Mesodermal cell (in vitro differentiated cells): ENCODE measurements around the gene KDM6A.

Experiments
- H3K27ac ChIP-seq: 2 replicates; pipeline ENCODE4 v1.7.0; 2013; ENCODE audit warnings: mild to moderate bottlenecking, low read depth, low read length, moderate library complexity; ENCODE audit not compliant: severe bottlenecking
- H3K36me3 ChIP-seq: 2 replicates; pipeline ENCODE4 v1.7.1; 2013; ENCODE audit warnings: mild to moderate bottlenecking, low read length, moderate library complexity; ENCODE audit not compliant: control insufficient read depth, insufficient read depth
- H3K4me1 ChIP-seq: one replicate; pipeline ENCODE4 v1.7.1; 2013; ENCODE audit warnings: mild to moderate bottlenecking, low read length; ENCODE audit not compliant: insufficient read depth, control insufficient read depth, poor library complexity, severe bottlenecking
- H3K4me3 ChIP-seq: 2 replicates; pipeline ENCODE4 v1.7.0; 2013; ENCODE audit warnings: low read length, control low read depth, mild to moderate bottlenecking; ENCODE audit not compliant: insufficient read depth, poor library complexity, severe bottlenecking; ENCODE audit errors: extremely low read depth
- H3K9me3 ChIP-seq: 2 replicates; pipeline ENCODE4 v1.7.1; 2013; ENCODE audit warnings: mild to moderate bottlenecking, low read length, moderate library complexity; ENCODE audit not compliant: control insufficient read depth
- WGBS, 2 experiments: methylation state at CpG; one replicate each; pipeline ENCODE4 v1.1.5; 2013; ENCODE audit warnings: missing lambda C conversion rate in 2 of 2; ENCODE audit not compliant: insufficient coverage in 2 of 2; 5-methylcytosine and 5-hydroxymethylcytosine counted together

Gene KDM6A

DNA sequence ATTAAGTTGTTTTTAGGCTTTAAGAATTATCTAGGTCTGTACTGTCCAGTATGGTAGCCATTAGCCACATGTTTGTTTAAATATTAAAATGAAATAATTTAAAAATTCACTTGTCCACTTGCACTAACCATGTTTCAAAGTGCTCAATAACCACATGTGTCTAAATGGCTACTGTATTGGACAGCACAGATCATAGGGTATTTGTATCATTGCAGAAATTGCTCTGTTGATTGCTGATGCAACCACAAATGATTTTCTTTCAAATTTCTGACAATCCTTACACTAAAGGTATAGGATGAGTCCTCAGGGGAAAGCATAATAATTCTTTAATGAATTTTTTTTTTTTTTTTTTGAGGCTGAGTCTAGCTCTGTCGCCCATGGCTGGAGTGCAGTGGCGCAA lies 84.9 kb downstream of the KDM6A start:
- 92% methylated on average over 2 of the region's 2 CpGs; no CpG with 5 or more reads in 1 of the 2 experiments for WGBS, 2 experiments
- H3K9me3 ChIP-seq, result no peaks in the 10 kb centered on the region
- peaks cover 13% of the 10 kb centered on the region for H3K4me1 ChIP-seq
- H3K27ac ChIP-seq, result no peak overlapping the region
- no peak overlapping the region for H3K4me3 ChIP-seq
- peaks cover 6% of the 10 kb centered on the region for H3K36me3 ChIP-seq

- peaks cover 12% of the 10 kb centered on the region for H3K36me3 ChIP-seq
- no peak overlapping the region for H3K4me3 ChIP-seq
- no CpG with 5 or more reads among the region's 1 CpG for WGBS, 2 experiments
Measured at GRCh38 chrX:44958480-44958879, 85.5 kb downstream of the KDM6A start.

DNA sequence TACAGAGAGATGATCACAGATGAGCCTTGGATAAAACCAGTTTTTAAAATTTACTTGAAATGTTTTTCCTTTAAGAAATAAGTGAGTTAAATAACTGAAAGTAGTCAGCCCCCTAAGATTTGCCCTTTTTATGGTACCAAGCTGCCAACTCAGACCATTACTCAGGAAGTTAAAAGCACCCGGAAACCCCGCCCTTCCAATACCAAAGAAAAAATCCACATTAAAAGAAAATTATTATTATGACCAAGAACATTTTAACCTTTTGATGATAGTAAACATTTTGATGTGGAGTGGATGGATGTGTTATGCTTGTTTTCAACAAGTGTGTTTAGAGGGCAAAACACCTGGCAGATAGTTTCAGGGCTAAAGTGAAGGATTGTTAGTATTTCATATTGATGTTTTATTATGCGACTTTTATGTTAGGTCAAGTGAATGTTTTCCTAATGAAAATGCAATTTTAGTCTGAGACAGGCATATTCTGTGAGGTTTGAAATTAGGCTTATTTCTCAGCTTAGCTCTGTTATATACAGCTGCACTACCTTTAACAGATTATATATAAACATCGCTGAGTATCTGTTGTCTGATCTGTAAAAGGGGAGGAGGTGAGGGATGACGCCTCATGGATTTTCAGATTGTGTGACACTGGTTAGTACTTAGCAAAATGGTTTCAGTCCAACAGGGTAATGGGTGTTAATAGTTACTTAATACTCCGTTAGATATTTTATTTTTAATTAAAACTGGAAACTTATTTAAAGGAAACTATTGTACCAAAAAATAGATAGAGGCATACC lies 89.0 kb downstream of the KDM6A start:
- 80% methylated on average over 1 of the region's 6 CpGs; no CpG with 5 or more reads in 1 of the 2 experiments for WGBS, 2 experiments
- Histone ChIP-seq H3K36me3 (peaks cover 40% of the 10 kb centered on the region), H3K4me3 (no peak overlapping the region), H3K4me1 (peaks cover 4% of the 10 kb centered on the region), H3K9me3 (no peaks in the 10 kb centered on the region), H3K27ac (no peak overlapping the region)

More at GRCh38 chrX:44958480-44958879, 85.5 kb downstream of the KDM6A start:
- Histone ChIP-seq H3K27ac (no peak overlapping the region), H3K4me1 (peaks cover 13% of the 10 kb centered on the region), H3K9me3 (no peaks in the 10 kb centered on the region)

GRCh38 chrX:44962944-44963343 lies 90.0 kb downstream of the KDM6A start:
- Histone ChIP-seq H3K9me3 (no peaks in the 10 kb centered on the region), H3K27ac (no peak overlapping the region), H3K4me3 (no peak overlapping the region), H3K36me3 (peaks cover 40% of the 10 kb centered on the region), H3K4me1 (peaks cover 4% of the 10 kb centered on the region)
- WGBS, 2 experiments, result 93% methylated on average over 3 of the region's 5 CpGs; no CpG with 5 or more reads in 1 of the 2 experiments

- H3K36me3 ChIP-seq, result peaks cover 39% of the 10 kb centered on the region
- 60% methylated on average over 1 of the region's 1 CpG; no CpG with 5 or more reads in 1 of the 2 experiments for WGBS, 2 experiments
- H3K9me3 ChIP-seq, result no peaks in the 10 kb centered on the region
- H3K27ac ChIP-seq, result no peak overlapping the region
- H3K4me3 ChIP-seq, result no peak overlapping the region
- no peaks in the 10 kb centered on the region for H3K4me1 ChIP-seq
Measured at GRCh38 chrX:44967221-44967620, 94.2 kb downstream of the KDM6A start.

DNA sequence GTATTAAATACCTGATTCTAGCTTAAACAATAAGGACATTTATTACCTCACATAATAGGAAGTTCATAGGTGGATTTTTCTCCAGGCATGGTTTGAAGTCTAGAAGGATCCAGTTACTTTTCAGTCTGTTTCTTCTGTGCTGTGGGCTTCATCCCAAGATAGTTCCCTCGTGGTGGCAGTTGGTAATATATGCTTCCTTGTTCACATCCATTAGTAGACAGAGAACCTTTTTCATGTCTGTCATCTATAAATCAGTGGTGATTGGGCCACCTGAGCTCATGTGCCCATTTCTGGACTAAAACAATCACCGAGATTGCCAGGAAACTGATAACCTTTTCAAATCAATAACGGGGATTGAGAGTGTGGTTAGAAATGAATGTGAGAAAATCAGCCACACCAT lies 97.7 kb downstream of the KDM6A start:
- Histone ChIP-seq H3K4me1 (no peaks in the 10 kb centered on the region), H3K4me3 (no peak overlapping the region), H3K27ac (no peak overlapping the region), H3K36me3 (peaks cover 24% of the 10 kb centered on the region), H3K9me3 (peaks cover 3% of the 10 kb centered on the region)
- no CpG with 5 or more reads among the region's 3 CpGs for WGBS, 2 experiments

DNA sequence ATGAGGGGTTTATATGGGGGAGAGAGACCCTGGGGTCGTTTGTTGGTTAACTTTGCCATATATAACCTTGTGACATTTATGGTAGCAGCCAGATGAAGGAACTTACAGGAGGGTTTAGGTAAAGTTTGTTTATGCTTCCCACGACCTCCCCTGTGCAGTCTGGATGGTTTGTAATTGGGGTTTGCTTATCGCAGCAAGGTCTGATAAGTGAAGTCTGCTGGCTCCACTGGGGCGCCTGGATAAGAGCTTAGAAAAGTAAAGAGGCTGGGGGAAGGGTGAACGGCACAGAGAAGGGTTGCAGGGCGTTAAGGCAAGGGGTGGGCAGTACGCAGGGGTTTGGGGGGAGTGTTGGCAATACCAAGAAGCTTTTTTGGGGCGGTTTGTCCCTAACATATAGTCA lies 98.7 kb downstream of the KDM6A start:
- Histone ChIP-seq H3K9me3 (peaks cover 5% of the 10 kb centered on the region), H3K4me1 (no peaks in the 10 kb centered on the region), H3K4me3 (no peak overlapping the region), H3K36me3 (peaks cover 24% of the 10 kb centered on the region), H3K27ac (no peak overlapping the region)
- 60 to 100% methylated on average over 1 of the region's 8 CpGs for WGBS, 2 experiments

DNA sequence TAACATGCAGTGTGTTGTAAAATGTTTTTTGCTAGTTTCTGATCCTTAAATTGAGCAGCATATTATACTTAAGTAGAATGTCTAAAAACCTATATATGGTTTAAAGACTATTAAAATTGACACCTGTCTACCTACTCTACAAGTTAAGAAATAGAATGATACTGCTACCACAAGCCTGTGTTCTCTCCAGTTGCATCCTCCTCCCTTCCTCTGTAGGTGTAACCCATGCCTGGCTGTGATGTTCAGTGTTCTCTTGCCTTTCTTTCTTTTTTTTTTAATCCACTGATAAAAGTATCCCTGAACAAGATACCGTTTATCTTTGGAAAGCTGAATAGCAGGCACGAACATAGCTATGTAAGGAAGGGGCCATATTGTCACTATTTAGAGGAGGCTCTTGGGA lies 99.1 kb downstream of the KDM6A start:
- H3K4me3 ChIP-seq, result no peak overlapping the region
- H3K4me1 ChIP-seq, result no peaks in the 10 kb centered on the region
- H3K27ac ChIP-seq, result no peak overlapping the region
- 100% methylated on average over 1 of the region's 2 CpGs; no CpG with 5 or more reads in 1 of the 2 experiments for WGBS, 2 experiments
- H3K36me3 ChIP-seq, result peaks cover 26% of the 10 kb centered on the region
- H3K9me3 ChIP-seq, result peaks cover 5% of the 10 kb centered on the region

- WGBS, 2 experiments, result no CpG with 5 or more reads among the region's 5 CpGs
- peaks cover 5% of the 10 kb centered on the region for H3K9me3 ChIP-seq
- no peaks in the 10 kb centered on the region for H3K4me1 ChIP-seq
- H3K27ac ChIP-seq, result no peak overlapping the region
- H3K36me3 ChIP-seq, result peaks cover 29% of the 10 kb centered on the region
- H3K4me3 ChIP-seq, result no peak overlapping the region
Measured at GRCh38 chrX:44973420-44973932, 100.5 kb downstream of the KDM6A start.

- Histone ChIP-seq H3K9me3 (peaks cover 5% of the 10 kb centered on the region), H3K4me1 (no peaks in the 10 kb centered on the region), H3K36me3 (peaks cover 29% of the 10 kb centered on the region), H3K4me3 (no peak overlapping the region), H3K27ac (no peak overlapping the region)
- WGBS, 2 experiments, result no CpG with 5 or more reads among the region's 2 CpGs
Measured at GRCh38 chrX:44974451-44974850, 101.5 kb downstream of the KDM6A start.

DNA sequence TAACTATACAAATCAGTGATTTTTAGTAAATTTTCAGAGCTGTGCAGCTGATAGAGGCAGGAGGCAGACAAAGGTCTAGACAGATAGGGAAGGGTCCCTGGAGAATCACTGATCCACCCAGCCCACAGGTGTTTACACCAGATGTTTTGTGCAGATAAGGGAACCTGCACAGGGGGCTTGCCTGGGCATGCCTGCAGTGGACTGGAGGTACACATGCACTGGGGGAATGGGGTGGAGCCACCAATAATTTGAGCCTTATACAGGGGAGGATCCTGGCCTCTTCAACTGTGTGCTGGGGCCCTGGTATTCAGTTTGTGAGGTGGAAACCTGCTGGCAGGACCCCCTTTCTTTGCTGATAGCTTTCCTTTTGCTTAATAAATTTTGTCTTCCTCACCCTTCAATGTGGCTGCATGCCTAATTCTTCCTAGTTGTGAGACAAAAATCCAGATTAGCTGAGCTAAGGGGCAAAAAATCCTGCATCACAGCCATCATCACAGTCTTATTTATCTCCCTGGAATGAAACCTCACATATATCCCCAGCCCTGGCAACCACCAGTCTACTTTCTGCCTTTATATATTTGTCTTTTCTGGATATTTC lies 102.8 kb downstream of the KDM6A start:
- peaks cover 29% of the 10 kb centered on the region for H3K36me3 ChIP-seq
- H3K4me1 ChIP-seq, result no peaks in the 10 kb centered on the region
- H3K27ac ChIP-seq, result no peak overlapping the region
- no peak overlapping the region for H3K4me3 ChIP-seq
- H3K9me3 ChIP-seq, result peaks cover 5% of the 10 kb centered on the region
